ENCODE measurements around the gene AIDA.

AIDA gene

GRCh38 chr1:222736972-222737371, 24.7 kb upstream of the AIDA start, which contains the start of gene FAM177B (continued):
- TF ChIP-seq ZNF501 (tag by site-specific recombination; IDR thresholded peaks at IDR 0.05), result no peak
- no peak for TF ChIP-seq ZNF26 (tag by site-specific recombination; IDR thresholded peaks at IDR 0.05)
- no peak for TF ChIP-seq TCF7L2 (IDR thresholded peaks at IDR 0.05; ENCODE audit: borderline replicate concordance, low read depth, low read length)

- POLR2A ChIA-PET, result no interaction called here
- H3K4me3 ChIP-seq (ENCODE audit: low read depth, low read length), result no peak overlapping the region
- no peak for TF ChIP-seq ZNF514 (tag by site-specific recombination; IDR thresholded peaks at IDR 0.05)
- TF ChIP-seq ZNF274 (IDR thresholded peaks at IDR 0.05; ENCODE audit: low read length), result no peak
- no peak for TF ChIP-seq ZNF274 (tag by site-specific recombination; IDR thresholded peaks at IDR 0.05; ENCODE audit: borderline replicate concordance)
- no peak for TF ChIP-seq ZNF670 (tag by site-specific recombination; IDR thresholded peaks at IDR 0.05; ENCODE audit: low read depth)
- TF ChIP-seq ZBTB48 (tag by site-specific recombination; IDR thresholded peaks at IDR 0.05), result no peak
- no peak for TF ChIP-seq ZNF354C (tag by site-specific recombination; IDR thresholded peaks at IDR 0.05; ENCODE audit: borderline replicate concordance, low read depth)
- no peak for TF ChIP-seq ZSCAN23 (tag by site-specific recombination; IDR thresholded peaks at IDR 0.05)
- no peak for TF ChIP-seq ZNF10 (tag by site-specific recombination; IDR thresholded peaks at IDR 0.05)
- TF ChIP-seq TSHZ1 (tag by site-specific recombination; IDR thresholded peaks at IDR 0.05; ENCODE audit: borderline replicate concordance), result no peak
- TF ChIP-seq ZNF362 (tag by site-specific recombination; IDR thresholded peaks at IDR 0.05), result no peak
- TF ChIP-seq ZNF19 (tag by site-specific recombination; IDR thresholded peaks at IDR 0.05; ENCODE audit: low read depth), result no peak
- no peak for TF ChIP-seq ZNF280C (tag by site-specific recombination; IDR thresholded peaks at IDR 0.05)
- TF ChIP-seq ZNF239 (tag by site-specific recombination; IDR thresholded peaks at IDR 0.05), result no peak
- H3K36me3 ChIP-seq (ENCODE audit: control insufficient read depth in 2 of 2, insufficient read depth in 1 of 2, low read length in 2 of 2), result peaks cover 25 to 42% of the 10 kb centered on the region in 2 experiments
- no peaks in the 10 kb centered on the region for H3K9me3 ChIP-seq (ENCODE audit: control insufficient read depth, insufficient read depth, low read depth, low read length)
- H3K4me1 ChIP-seq (ENCODE audit: control insufficient read depth, insufficient read depth, low read length), result no peaks in the 10 kb centered on the region
- CTCF ChIA-PET, result interaction anchor here (1.0 to 1.5 kb wide), 6 partner anchors 8 to 387 kb away, joined by 3 to 8 read pairs (median 4); no protein-coding TSS in a partner anchor
- H3K27ac ChIP-seq (ENCODE audit: extremely low read depth, low read depth, low read length), result no peak overlapping the region
Measured at GRCh38 chr1:222736470-222736869, 24.2 kb upstream of the AIDA start.
